ENCODE data around the gene GABPB1.

GABPB1 gene

DNA sequence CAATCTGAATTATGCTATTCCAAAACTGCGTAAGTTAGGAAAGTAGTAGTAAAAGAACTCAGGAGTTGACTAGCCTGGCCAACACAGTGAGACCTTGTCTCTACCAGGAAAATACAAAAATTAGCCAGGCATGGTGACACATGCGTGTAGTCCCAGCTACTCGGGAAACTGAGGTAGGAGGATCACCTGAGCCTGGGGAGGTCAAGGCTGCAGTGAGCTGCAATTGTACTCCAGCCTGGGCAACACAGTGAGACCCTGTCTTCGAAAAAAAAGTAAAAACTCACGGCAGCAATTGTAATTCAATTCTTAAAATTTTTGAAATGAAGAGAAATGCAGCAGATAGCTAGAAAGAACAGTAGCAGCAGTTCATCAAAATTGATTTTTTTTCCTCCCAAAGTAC is 9.7 kb downstream of the GABPB1 start:
- Histone ChIP-seq H3K4me3 (no peak overlapping the region), H3K4me2 (no peak overlapping the region), H3K4me1 (peaks cover 15% of the 10 kb centered on the region), H3K9ac (no peak overlapping the region), H3K27me3 (no peaks in the 10 kb centered on the region), H3K9me3 (no peaks in the 10 kb centered on the region), H4K20me1 (peaks cover 82% of the 10 kb centered on the region), H3K27ac (no peak overlapping the region), H3K36me3 (peaks cover 26% of the 10 kb centered on the region)
- TF ChIP-seq Cebpa-rat (IDR thresholded peaks at IDR 0.05), result no peak

GRCh38 chr15:50344006-50344464 is 11.0 kb downstream of the GABPB1 start:
- no peak overlapping the region for H3K9ac ChIP-seq
- peaks cover 81% of the 10 kb centered on the region for H4K20me1 ChIP-seq
- no peak overlapping the region for H3K4me2 ChIP-seq
- H3K27me3 ChIP-seq, result no peaks in the 10 kb centered on the region
- H3K27ac ChIP-seq, result no peak overlapping the region
- H3K4me1 ChIP-seq, result peaks cover 5% of the 10 kb centered on the region
- peaks cover 36% of the 10 kb centered on the region for H3K36me3 ChIP-seq
- H3K9me3 ChIP-seq, result no peaks in the 10 kb centered on the region
- TF ChIP-seq Cebpa-rat (IDR thresholded peaks at IDR 0.05), result no peak
- no peak overlapping the region for H3K4me3 ChIP-seq

DNA sequence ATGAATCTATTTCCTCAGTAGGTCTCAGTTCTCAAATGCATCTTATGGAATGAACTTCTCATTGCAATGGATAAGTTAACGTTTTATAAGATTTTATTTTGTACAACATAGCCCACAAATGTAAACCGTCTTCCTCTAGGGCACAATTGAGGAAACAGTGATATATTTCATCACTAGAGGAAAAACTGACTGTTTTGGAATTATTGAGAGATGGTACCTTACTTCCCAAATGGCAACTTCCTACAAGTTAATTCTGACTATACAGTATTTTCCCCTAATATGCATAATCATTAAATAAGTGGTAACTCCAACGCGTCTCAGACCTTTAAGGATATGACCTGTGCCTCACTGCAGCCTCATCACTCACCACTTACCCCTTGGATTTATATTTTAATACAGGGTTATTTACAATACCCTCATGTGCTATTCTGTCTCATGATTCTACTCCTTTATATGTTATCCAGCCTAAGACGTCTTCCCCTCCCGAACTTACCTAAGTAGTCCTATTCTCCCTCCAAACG is 13.3 kb downstream of the GABPB1 start:
- Histone ChIP-seq H3K4me1 (peaks cover 10% of the 10 kb centered on the region), H3K4me3 (no peak overlapping the region), H3K36me3 (peaks cover 39% of the 10 kb centered on the region), H3K27ac (no peak overlapping the region), H3K9ac (no peak overlapping the region), H3K9me3 (no peaks in the 10 kb centered on the region), H3K4me2 (no peak overlapping the region), H4K20me1 (peaks cover 58% of the 10 kb centered on the region), H3K27me3 (no peaks in the 10 kb centered on the region)
- no peak for TF ChIP-seq Cebpa-rat (IDR thresholded peaks at IDR 0.05)

DNA sequence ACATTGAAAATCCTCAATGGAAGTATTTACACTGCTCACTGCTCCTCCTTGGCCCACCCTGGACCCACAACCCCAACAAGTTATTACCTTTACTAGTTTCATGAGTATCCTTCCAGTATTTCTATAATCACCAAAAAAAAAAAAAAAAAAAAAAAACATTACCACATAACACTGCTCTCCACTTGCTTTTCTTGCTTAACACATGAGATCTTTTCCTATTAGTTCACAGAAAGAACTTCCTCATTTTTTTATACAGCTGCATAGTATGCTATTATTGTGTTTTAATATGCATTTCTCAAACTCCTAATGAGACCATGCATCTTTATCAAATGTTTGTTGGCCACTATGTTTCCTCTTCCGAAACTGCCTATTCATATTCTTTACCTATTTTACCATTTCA is 14.6 kb downstream of the GABPB1 start:
- peaks cover 34% of the 10 kb centered on the region for H3K36me3 ChIP-seq
- H3K27ac ChIP-seq, result no peak overlapping the region
- H3K9ac ChIP-seq, result no peak overlapping the region
- H4K20me1 ChIP-seq, result peaks cover 54% of the 10 kb centered on the region
- H3K4me1 ChIP-seq, result peaks cover 10% of the 10 kb centered on the region
- no peak overlapping the region for H3K4me2 ChIP-seq
- no peak overlapping the region for H3K4me3 ChIP-seq
- no peak for TF ChIP-seq Cebpa-rat (IDR thresholded peaks at IDR 0.05)
- no peaks in the 10 kb centered on the region for H3K9me3 ChIP-seq
- no peaks in the 10 kb centered on the region for H3K27me3 ChIP-seq

DNA sequence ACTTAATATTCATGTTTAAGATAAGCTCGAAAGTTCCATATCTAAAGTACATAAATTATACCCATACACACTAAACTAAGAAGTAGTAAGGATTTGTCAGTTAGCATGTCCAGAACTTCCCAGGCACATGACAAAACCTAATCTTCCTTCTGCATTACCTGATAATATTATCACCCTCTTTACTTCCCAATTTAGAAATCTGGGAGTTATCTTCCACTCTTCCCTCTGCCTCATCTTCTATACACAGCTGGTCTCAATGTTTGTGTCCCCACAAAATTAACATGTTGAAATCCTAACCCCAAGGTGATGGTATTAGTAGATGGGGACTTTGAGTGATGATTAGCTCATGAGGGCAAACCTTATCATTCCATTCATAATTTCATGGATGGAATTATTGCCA is 15.3 kb downstream of the GABPB1 start:
- no peak overlapping the region for H3K27ac ChIP-seq
- peaks cover 47% of the 10 kb centered on the region for H4K20me1 ChIP-seq
- no peak overlapping the region for H3K4me2 ChIP-seq
- no peaks in the 10 kb centered on the region for H3K27me3 ChIP-seq
- H3K36me3 ChIP-seq, result peaks cover 36% of the 10 kb centered on the region
- H3K4me1 ChIP-seq, result peaks cover 10% of the 10 kb centered on the region
- no peaks in the 10 kb centered on the region for H3K9me3 ChIP-seq
- no peak overlapping the region for H3K4me3 ChIP-seq
- no peak overlapping the region for H3K9ac ChIP-seq
- no peak for TF ChIP-seq Cebpa-rat (IDR thresholded peaks at IDR 0.05)

DNA sequence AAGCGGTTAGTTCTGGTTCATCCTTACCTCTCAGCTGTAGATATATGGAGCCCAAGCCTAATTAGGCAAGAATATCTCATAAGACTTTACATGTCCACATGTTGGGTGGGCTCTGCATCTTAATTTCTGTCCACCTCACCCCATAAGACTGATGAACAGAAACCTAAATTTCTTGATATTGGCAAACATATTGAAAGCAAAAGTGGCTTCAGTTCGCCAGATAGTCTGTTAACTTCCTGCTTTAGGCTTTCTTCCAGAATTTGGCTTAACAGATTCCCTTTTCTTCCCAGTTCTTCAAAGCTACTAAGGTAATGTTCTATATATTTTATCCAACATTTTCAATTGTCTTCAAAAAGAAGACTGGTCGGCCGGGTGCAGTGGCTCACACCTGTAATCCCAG is 19.7 kb downstream of the GABPB1 start:
- Histone ChIP-seq H3K27ac (no peak overlapping the region), H3K4me1 (peaks cover 10% of the 10 kb centered on the region), H3K9ac (no peak overlapping the region), H3K4me3 (no peak overlapping the region), H3K4me2 (no peak overlapping the region), H3K27me3 (no peaks in the 10 kb centered on the region), H3K36me3 (peaks cover 43% of the 10 kb centered on the region), H4K20me1 (peaks cover 37% of the 10 kb centered on the region), H3K9me3 (no peaks in the 10 kb centered on the region)
- no peak for TF ChIP-seq Cebpa-rat (IDR thresholded peaks at IDR 0.05)

DNA sequence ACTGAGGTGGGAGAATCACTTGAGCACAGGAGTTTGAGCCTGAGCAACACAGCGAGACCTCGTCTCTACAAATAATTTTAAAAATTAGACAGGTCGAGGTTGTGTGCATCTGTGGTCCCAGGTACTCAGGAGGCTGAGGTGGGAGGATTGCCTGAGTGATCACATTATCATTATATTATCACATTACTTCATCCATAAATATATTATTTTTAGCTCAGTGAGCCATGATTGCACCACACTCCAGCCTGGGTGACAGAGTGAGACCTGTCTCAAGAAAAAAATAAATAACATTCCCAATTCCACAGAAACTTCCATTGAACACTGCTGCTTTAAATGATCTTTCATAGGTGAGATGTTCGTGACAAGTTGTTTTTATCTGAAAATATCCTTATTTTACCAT is 21.8 kb downstream of the GABPB1 start:
- no peak for TF ChIP-seq Cebpa-rat (IDR thresholded peaks at IDR 0.05)
- Histone ChIP-seq H4K20me1 (peaks cover 37% of the 10 kb centered on the region), H3K4me2 (no peak overlapping the region), H3K36me3 (peaks cover 26% of the 10 kb centered on the region), H3K4me3 (no peak overlapping the region), H3K4me1 (no peaks in the 10 kb centered on the region), H3K9ac (no peak overlapping the region), H3K9me3 (no peaks in the 10 kb centered on the region), H3K27ac (no peak overlapping the region), H3K27me3 (no peaks in the 10 kb centered on the region)

GRCh38 chr15:50330921-50331320 is 24.1 kb downstream of the GABPB1 start:
- no peak for TF ChIP-seq Cebpa-rat (IDR thresholded peaks at IDR 0.05)

GRCh38 chr15:50328116-50328515 is 26.9 kb downstream of the GABPB1 start:
- TF ChIP-seq Cebpa-rat (IDR thresholded peaks at IDR 0.05), result no peak
- no peak overlapping the region for H3K27ac ChIP-seq
- H3K9ac ChIP-seq, result no peak overlapping the region
- 0 out of 2 replicates have a peak, but pooled peaks cover 5% of the 10 kb centered on the region for H3K4me1 ChIP-seq
- no peak overlapping the region for H3K4me2 ChIP-seq
- H4K20me1 ChIP-seq, result peaks cover 38% of the 10 kb centered on the region
- peaks cover 8% of the 10 kb centered on the region for H3K36me3 ChIP-seq
- H3K27me3 ChIP-seq, result no peaks in the 10 kb centered on the region
- no peaks in the 10 kb centered on the region for H3K9me3 ChIP-seq
- H3K4me3 ChIP-seq, result no peak overlapping the region

More at GRCh38 chr15:50330921-50331320, 24.1 kb downstream of the GABPB1 start:
- peaks cover 18% of the 10 kb centered on the region for H3K36me3 ChIP-seq
- peaks cover 29% of the 10 kb centered on the region for H4K20me1 ChIP-seq
- H3K9me3 ChIP-seq, result no peaks in the 10 kb centered on the region
- H3K27ac ChIP-seq, result no peak overlapping the region
- H3K4me3 ChIP-seq, result no peak overlapping the region
- no peaks in the 10 kb centered on the region for H3K27me3 ChIP-seq
- no peaks in the 10 kb centered on the region for H3K4me1 ChIP-seq
- no peak overlapping the region for H3K4me2 ChIP-seq
- no peak overlapping the region for H3K9ac ChIP-seq

DNA sequence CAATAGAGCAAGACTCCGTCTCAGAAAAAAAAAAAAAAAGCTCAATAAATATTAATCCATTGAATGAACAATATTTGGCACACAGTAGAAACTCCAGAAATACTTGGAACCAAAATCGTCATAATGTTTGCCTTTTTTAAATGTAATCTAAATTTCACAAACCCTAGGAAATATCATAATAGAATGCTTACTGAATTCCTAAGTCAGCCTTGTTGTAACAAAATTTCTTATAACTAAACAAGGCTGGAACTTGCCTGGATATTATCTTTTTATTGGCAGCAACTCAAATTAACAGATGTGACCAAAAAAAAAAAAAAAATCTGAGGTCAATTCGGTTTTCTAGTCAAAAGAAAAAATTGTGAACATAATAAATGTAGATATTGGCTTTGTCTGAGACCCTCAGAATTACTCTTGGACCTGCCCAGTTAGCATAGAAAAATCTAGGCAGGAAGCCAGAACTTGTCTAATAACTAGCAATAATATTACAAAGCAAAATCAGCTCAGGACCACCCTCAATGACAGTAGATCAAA is 33.3 kb downstream of the GABPB1 start:
- Histone ChIP-seq H3K27me3 (no peaks in the 10 kb centered on the region), H3K9ac (no peak overlapping the region), H3K4me1 (peaks cover 18% of the 10 kb centered on the region), H3K36me3 (no peaks in the 10 kb centered on the region; the same call in 1 of the 2 replicates), H3K4me2 (no peak overlapping the region), H4K20me1 (peaks cover 57% of the 10 kb centered on the region), H3K4me3 (no peak overlapping the region), H3K27ac (no peak overlapping the region), H3K9me3 (no peaks in the 10 kb centered on the region)
- no peak for TF ChIP-seq Cebpa-rat (IDR thresholded peaks at IDR 0.05)

Data from BLaER1 (cell line).